Small intestine (tissue), 7 donors: Measurements from ENCODE around the gene RPL19. TPM values are rescaled to one million over a fixed set of nuclear protein-coding genes. Genes with fewer than 3 reads are reported as not detected.

Experiments used
- DNase-seq, 2 donors: peaks; one replicate each; pipeline versions ENCODE4 v3.0.0 to v3.0.0-alpha.2; 2013
- FAIRE-seq: peaks from 2 replicates; lab custom pipeline; 2012; peaks lifted over from hg19 to GRCh38; lab: Jason Lieb, UNC
- H3K27ac ChIP-seq, 3 donors: one replicate each; pipeline ENCODE4 v1.5.1; 2013; ENCODE audit warnings: low read length in 2 of 3, mild to moderate bottlenecking in 2 of 3, control low read depth in 1 of 3, inconsistent platforms in 1 of 3, low read depth in 1 of 3, moderate library complexity in 1 of 3
- H3K27me3 ChIP-seq, 3 donors: one replicate each; pipeline ENCODE4 v1.6.1; 2013; ENCODE audit warnings: low read length in 3 of 3, inconsistent platforms in 1 of 3; ENCODE audit not compliant: control insufficient read depth in 3 of 3, insufficient read depth in 3 of 3
- H3K36me3 ChIP-seq, 3 donors: one replicate each; pipeline ENCODE4 v1.6.1; 2013; ENCODE audit warnings: low read length in 3 of 3, inconsistent platforms in 1 of 3, low read depth in 1 of 3, mild to moderate bottlenecking in 1 of 3, moderate library complexity in 1 of 3; ENCODE audit not compliant: control insufficient read depth in 3 of 3, insufficient read depth in 2 of 3
- H3K4me1 ChIP-seq, 3 donors: one replicate each; pipeline ENCODE4 v1.6.1; 2013; ENCODE audit warnings: low read length in 2 of 3, inconsistent platforms in 1 of 3, low read depth in 1 of 3, mild to moderate bottlenecking in 1 of 3, moderate library complexity in 1 of 3; ENCODE audit not compliant: control insufficient read depth in 3 of 3, insufficient read depth in 2 of 3
- H3K4me3 ChIP-seq, 3 donors: one replicate each; pipeline ENCODE4 v1.5.1; 2013; ENCODE audit warnings: low read length in 3 of 3, control low read depth in 1 of 3, inconsistent platforms in 1 of 3, low read depth in 1 of 3, mild to moderate bottlenecking in 1 of 3, moderate library complexity in 1 of 3
- H3K9me3 ChIP-seq, 2 donors: one replicate each; pipeline ENCODE4 v1.6.1; 2013; ENCODE audit warnings: low read depth in 1 of 2, low read length in 1 of 2; ENCODE audit not compliant: control insufficient read depth in 2 of 2, insufficient read depth in 1 of 2
- WGBS, 3 donors: extraction: QIAGEN DNeasy Blood & Tissue Kit; methylation state at CpG; one replicate each; pipeline ENCODE4 v1.1.7; 2013; 5-methylcytosine and 5-hydroxymethylcytosine counted together
- polyA plus RNA-seq, 4 donors: library from polyadenylated mRNA; stranded (reverse) in 3 of 4; unstranded in 1 of 4; fragments of 200-250 nt in 3 of 4; fragments of 120-200 nt in 1 of 4; gene quantifications; one replicate each; pipeline versions ENCODE4 v1.2.1 to v1.2.3, GENCODE V29; 2013
- donor health status: healthy with polysubstance abuse.
- donor health status: control.
- donor health status: control.
- donor health status: Bipolar disorder and iron deficiency.
- donor health status: healthy.

Gene RPL19
- polyA plus RNA-seq, 4 donors, result 1,923 to 3,263 (median 2,767) TPM

GRCh38 chr17:39196241-39196807 is 3.8 kb upstream of the RPL19 start:
- FAIRE-seq (no peak), DNase-seq (no peak)
- Histone ChIP-seq H3K27ac (no peak overlapping the region), H3K4me1 (peaks cover 0 to 22% (median 8%) of the 10 kb centered on the region in 3 donors), H3K9me3 (no peaks in the 10 kb centered on the region), H3K27me3 (peaks cover 0 to 21% (median 0%) of the 10 kb centered on the region in 3 donors), H3K4me3 (peak overlapping the region; percentile 55 to 69 (median 66)), H3K36me3 (peaks cover 0 to 20% (median 0%) of the 10 kb centered on the region in 3 donors)
- WGBS, 3 donors, result 31 to 48% (median 36%) methylated on average over 7 to 8 of the region's 8 CpGs

- no peak for FAIRE-seq
- DNase-seq, result no peak
- peak overlapping the region in 1 of 3 donors; percentile 48 for H3K27ac ChIP-seq
These were observed 3.2 kb upstream of the RPL19 start for GRCh38 chr17:39196808-39197291.

GRCh38 chr17:39197380-39198185 is 2.5 kb upstream of the RPL19 start, which contains the start of gene CACNB1:
TSS of gene CACNB1 (minus strand) at chr17:39197669. CDS start at chr17:39197495, 174 bp downstream.
- peaks cover 2 to 22% (median 4%) of the 10 kb centered on the region in 3 donors for H3K36me3 ChIP-seq
- no peaks in the 10 kb centered on the region for H3K9me3 ChIP-seq
- peak within 1 kb of the TSS; percentile 55 to 69 (median 66) for H3K4me3 ChIP-seq
- FAIRE-seq (no peak), DNase-seq (peak; percentile 41 to 76)
- 1 to 2% (median 1%) methylated on average over 26 to 55 of the region's 55 CpGs for WGBS, 3 donors
- peaks cover 0 to 29% (median 8%) of the 10 kb centered on the region in 3 donors for H3K4me1 ChIP-seq
- peak within 1 kb of the TSS in 2 of 3 donors; percentile 48 to 87 for H3K27ac ChIP-seq
- H3K27me3 ChIP-seq, result peaks cover 0 to 21% (median 0%) of the 10 kb centered on the region in 3 donors

More at GRCh38 chr17:39196808-39197291, 3.2 kb upstream of the RPL19 start:
- H3K4me3 ChIP-seq, result peak overlapping the region; percentile 55 to 69 (median 66)
- H3K27me3 ChIP-seq, result peaks cover 0 to 21% (median 0%) of the 10 kb centered on the region in 3 donors
- peaks cover 0 to 28% (median 8%) of the 10 kb centered on the region in 3 donors for H3K4me1 ChIP-seq
- no peaks in the 10 kb centered on the region for H3K9me3 ChIP-seq
- H3K36me3 ChIP-seq, result peaks cover 0 to 20% (median 0%) of the 10 kb centered on the region in 3 donors
- WGBS, 3 donors, result 0 to 2% (median 1%) methylated on average over 11 to 30 of the region's 30 CpGs

DNA sequence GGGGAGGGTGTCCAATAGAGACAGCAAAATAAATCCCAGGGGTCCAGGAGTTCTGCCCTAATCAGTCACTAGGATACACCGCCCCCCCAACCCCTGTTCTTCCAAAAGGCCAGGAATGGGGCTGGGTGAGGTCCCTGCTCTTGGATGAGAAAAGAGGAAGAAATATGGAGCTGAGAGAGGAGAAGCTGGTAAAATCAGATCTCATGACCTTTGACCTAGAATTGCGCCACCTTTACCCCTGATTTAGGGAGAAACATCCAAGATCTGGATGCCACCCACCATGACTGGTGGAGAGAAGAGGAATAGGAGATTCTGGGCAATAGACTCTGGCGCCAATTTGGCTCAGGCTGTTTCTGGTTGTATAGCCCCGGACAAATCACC is 1.9 kb upstream of the RPL19 start:
- Histone ChIP-seq H3K9me3 (no peaks in the 10 kb centered on the region), H3K27ac (peak overlapping the region in 1 of 3 donors; percentile 87), H3K36me3 (peaks cover 5 to 27% (median 8%) of the 10 kb centered on the region in 3 donors), H3K27me3 (peaks cover 0 to 21% (median 0%) of the 10 kb centered on the region in 3 donors), H3K4me3 (peak overlapping the region in 1 of 3 donors; percentile 66), H3K4me1 (peaks cover 0 to 29% (median 8%) of the 10 kb centered on the region in 3 donors)
- no peak for DNase-seq
- WGBS, 3 donors, result 57 to 74% (median 64%) methylated on average over 4 of the region's 4 CpGs
- no peak for FAIRE-seq

- Histone ChIP-seq H3K4me3 (peak overlapping the region in 2 of 3 donors; percentile 9 to 98), H3K36me3 (peaks cover 13 to 39% (median 13%) of the 10 kb centered on the region in 3 donors), H3K27ac (peak overlapping the region; percentile 78 to 97 (median 88)), H3K9me3 (no peaks in the 10 kb centered on the region), H3K27me3 (peaks cover 0 to 20% (median 0%) of the 10 kb centered on the region in 3 donors), H3K4me1 (peaks cover 0 to 29% (median 8%) of the 10 kb centered on the region in 3 donors)
- FAIRE-seq, result no peak
- DNase-seq, result peak in 1 of 2 donors; percentile 94
- WGBS, 3 donors, result 0% methylated on average over 10 of the region's 10 CpGs
These were observed 338 bp upstream of the RPL19 start for GRCh38 chr17:39199820-39200069.

GRCh38 chr17:39200957-39201510 is 951 bp downstream of the RPL19 start:
- WGBS, 3 donors, result 10 to 25% (median 12%) methylated on average over 11 of the region's 11 CpGs
- H3K36me3 ChIP-seq, result peaks cover 13 to 49% (median 13%) of the 10 kb centered on the region in 3 donors

DNA sequence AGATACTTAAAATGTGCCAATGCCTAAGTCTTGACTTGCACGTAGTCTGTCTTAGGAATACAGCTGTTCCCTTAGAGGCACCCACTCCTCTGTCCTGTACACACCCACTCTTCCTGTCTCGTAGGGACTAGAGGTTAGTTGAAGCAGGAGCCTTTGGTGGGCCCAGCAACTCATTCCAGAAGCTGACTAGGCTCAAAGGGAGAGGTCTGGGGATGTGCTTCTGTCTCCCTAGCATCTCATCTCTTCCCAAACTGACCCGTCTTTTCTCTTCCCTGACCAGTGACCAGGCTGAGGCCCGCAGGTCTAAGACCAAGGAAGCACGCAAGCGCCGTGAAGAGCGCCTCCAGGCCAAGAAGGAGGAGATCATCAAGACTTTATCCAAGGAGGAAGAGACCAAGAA is 4.2 kb downstream of the RPL19 start:
- DNase-seq, result no peak
- Histone ChIP-seq H3K4me1 (peaks cover 0 to 17% (median 5%) of the 10 kb centered on the region in 3 donors), H3K4me3 (no peak overlapping the region), H3K27me3 (peaks cover 0 to 9% (median 2%) of the 10 kb centered on the region in 3 donors), H3K9me3 (no peaks in the 10 kb centered on the region), H3K27ac (no peak overlapping the region), H3K36me3 (peaks cover 13 to 49% (median 13%) of the 10 kb centered on the region in 3 donors)
- FAIRE-seq, result no peak
- 85 to 89% (median 87%) methylated on average over 8 of the region's 8 CpGs for WGBS, 3 donors

More at GRCh38 chr17:39200957-39201510, 951 bp downstream of the RPL19 start:
- peak overlapping the region; percentile 92 to 98 (median 94) for H3K4me3 ChIP-seq
- DNase-seq (no peak), FAIRE-seq (no peak)
- H3K4me1 ChIP-seq, result peaks cover 0 to 29% (median 8%) of the 10 kb centered on the region in 3 donors
- no peaks in the 10 kb centered on the region for H3K9me3 ChIP-seq
- peak overlapping the region in 2 of 3 donors; percentile 78 to 97 for H3K27ac ChIP-seq
- H3K27me3 ChIP-seq, result peaks cover 0 to 8% (median 0%) of the 10 kb centered on the region in 3 donors

GRCh38 chr17:39205112-39205526 is 5.0 kb downstream of the RPL19 start:
- Histone ChIP-seq H3K4me1 (peaks cover 0 to 22% (median 5%) of the 10 kb centered on the region in 3 donors), H3K36me3 (peaks cover 13 to 49% (median 13%) of the 10 kb centered on the region in 3 donors), H3K9me3 (no peaks in the 10 kb centered on the region), H3K4me3 (no peak overlapping the region), H3K27ac (no peak overlapping the region), H3K27me3 (peaks cover 0 to 18% (median 2%) of the 10 kb centered on the region in 3 donors)
- 75 to 86% (median 79%) methylated on average over 3 of the region's 3 CpGs for WGBS, 3 donors
- FAIRE-seq (no peak), DNase-seq (no peak)
